ENCODE results near the gene OR7C1.
"Not testable (repeated sequence)": the region's sequence is repeated elsewhere in the genome, so short reads cannot be mapped to it uniquely, and the experiment has no call there.

Gene OR7C1

GRCh38 chr19:14785102-14785793 is 49.7 kb downstream of the OR7C1 start:
- not testable (repeated sequence) for H3K4me3 ChIP-seq (ENCODE audit: low read depth, low read length); H3K4me1 ChIP-seq (ENCODE audit: control insufficient read depth, insufficient read depth, low read length); H3K36me3 ChIP-seq (ENCODE audit: control insufficient read depth, insufficient read depth, low read length); H3K9ac ChIP-seq (ENCODE audit: low read length); H3K9me3 ChIP-seq (ENCODE audit: control insufficient read depth, insufficient read depth, low read depth, low read length); H3K27me3 ChIP-seq (ENCODE audit: control insufficient read depth, insufficient read depth, low read length); H3K27ac ChIP-seq (ENCODE audit: low read depth, low read length)

GRCh38 chr19:14784730-14785101 is 50.3 kb downstream of the OR7C1 start:
- not testable (repeated sequence) for H3K27ac ChIP-seq (ENCODE audit: low read depth, low read length); H3K9ac ChIP-seq (ENCODE audit: low read length); H3K27me3 ChIP-seq (ENCODE audit: control insufficient read depth, insufficient read depth, low read length); H3K9me3 ChIP-seq (ENCODE audit: control insufficient read depth, insufficient read depth, low read depth, low read length); H3K36me3 ChIP-seq (ENCODE audit: control insufficient read depth, insufficient read depth, low read length); H3K4me3 ChIP-seq (ENCODE audit: low read depth, low read length); H3K4me1 ChIP-seq (ENCODE audit: control insufficient read depth, insufficient read depth, low read length)

GRCh38 chr19:14783410-14783998 is 51.5 kb downstream of the OR7C1 start:
- not testable (repeated sequence) for H3K9me3 ChIP-seq (ENCODE audit: control insufficient read depth, insufficient read depth, low read depth, low read length); H3K4me1 ChIP-seq (ENCODE audit: control insufficient read depth, insufficient read depth, low read length); H3K9ac ChIP-seq (ENCODE audit: low read length); H3K36me3 ChIP-seq (ENCODE audit: control insufficient read depth, insufficient read depth, low read length); H3K27me3 ChIP-seq (ENCODE audit: control insufficient read depth, insufficient read depth, low read length); H3K4me3 ChIP-seq (ENCODE audit: low read depth, low read length); H3K27ac ChIP-seq (ENCODE audit: low read depth, low read length)

- H3K4me3 ChIP-seq (ENCODE audit: low read depth, low read length): no peak overlapping the region
- no peaks in the 10 kb centered on the region for H3K27me3 ChIP-seq (ENCODE audit: control insufficient read depth, insufficient read depth, low read length)
- no peaks in the 10 kb centered on the region for H3K36me3 ChIP-seq (ENCODE audit: control insufficient read depth, insufficient read depth, low read length)
- no peaks in the 10 kb centered on the region for H3K9me3 ChIP-seq (ENCODE audit: control insufficient read depth, insufficient read depth, low read depth, low read length)
- no peak overlapping the region for H3K9ac ChIP-seq (ENCODE audit: low read length)
- H3K4me1 ChIP-seq (ENCODE audit: control insufficient read depth, insufficient read depth, low read length): peaks cover 4% of the 10 kb centered on the region
- H3K27ac ChIP-seq (ENCODE audit: low read depth, low read length): no peak overlapping the region
Measured at GRCh38 chr19:14782626-14783409, 52.2 kb downstream of the OR7C1 start.

- H3K9me3 ChIP-seq (ENCODE audit: control insufficient read depth, insufficient read depth, low read depth, low read length); H3K4me3 ChIP-seq (ENCODE audit: low read depth, low read length); H3K4me1 ChIP-seq (ENCODE audit: control insufficient read depth, insufficient read depth, low read length); H3K27me3 ChIP-seq (ENCODE audit: control insufficient read depth, insufficient read depth, low read length); H3K27ac ChIP-seq (ENCODE audit: low read depth, low read length); H3K36me3 ChIP-seq (ENCODE audit: control insufficient read depth, insufficient read depth, low read length); H3K9ac ChIP-seq (ENCODE audit: low read length): not testable (repeated sequence)
Measured at GRCh38 chr19:14781713-14782536, 53.1 kb downstream of the OR7C1 start.

GRCh38 chr19:14780622-14781225 is 54.3 kb downstream of the OR7C1 start:
- not testable (repeated sequence) for H3K4me3 ChIP-seq (ENCODE audit: low read depth, low read length)

GRCh38 chr19:14779151-14779550 is 55.8 kb downstream of the OR7C1 start:
- no peak overlapping the region for H3K27ac ChIP-seq (ENCODE audit: low read depth, low read length)
- H3K27me3 ChIP-seq (ENCODE audit: control insufficient read depth, insufficient read depth, low read length): peaks cover 9% of the 10 kb centered on the region; the same call in 1 of the 2 replicates
- no peaks in the 10 kb centered on the region for H3K9me3 ChIP-seq (ENCODE audit: control insufficient read depth, insufficient read depth, low read depth, low read length)
- no peak overlapping the region for H3K9ac ChIP-seq (ENCODE audit: low read length)
- H3K36me3 ChIP-seq (ENCODE audit: control insufficient read depth, insufficient read depth, low read length): no peaks in the 10 kb centered on the region
- no peak overlapping the region for H3K4me3 ChIP-seq (ENCODE audit: low read depth, low read length)
- no peaks in the 10 kb centered on the region; the same call in 1 of the 2 replicates for H3K4me1 ChIP-seq (ENCODE audit: control insufficient read depth, insufficient read depth, low read length)

More at GRCh38 chr19:14780622-14781225, 54.3 kb downstream of the OR7C1 start:
- H3K4me1 ChIP-seq (ENCODE audit: control insufficient read depth, insufficient read depth, low read length); H3K36me3 ChIP-seq (ENCODE audit: control insufficient read depth, insufficient read depth, low read length); H3K27ac ChIP-seq (ENCODE audit: low read depth, low read length); H3K9ac ChIP-seq (ENCODE audit: low read length); H3K27me3 ChIP-seq (ENCODE audit: control insufficient read depth, insufficient read depth, low read length); H3K9me3 ChIP-seq (ENCODE audit: control insufficient read depth, insufficient read depth, low read depth, low read length): not testable (repeated sequence)

- not testable (repeated sequence) for H3K36me3 ChIP-seq (ENCODE audit: control insufficient read depth, insufficient read depth, low read length); H3K27me3 ChIP-seq (ENCODE audit: control insufficient read depth, insufficient read depth, low read length); H3K4me3 ChIP-seq (ENCODE audit: low read depth, low read length); H3K4me1 ChIP-seq (ENCODE audit: control insufficient read depth, insufficient read depth, low read length); H3K9ac ChIP-seq (ENCODE audit: low read length); H3K27ac ChIP-seq (ENCODE audit: low read depth, low read length); H3K9me3 ChIP-seq (ENCODE audit: control insufficient read depth, insufficient read depth, low read depth, low read length)
Measured at GRCh38 chr19:14778110-14778845, 56.7 kb downstream of the OR7C1 start, which contains the start of gene ADGRE2. Gene ADGRE2, minus strand, starts transcription at chr19:14778560. Its CDS starts 1,804 bp downstream, at chr19:14776756.

- H3K27ac ChIP-seq (ENCODE audit: low read depth, low read length); H3K9ac ChIP-seq (ENCODE audit: low read length); H3K4me1 ChIP-seq (ENCODE audit: control insufficient read depth, insufficient read depth, low read length); H3K9me3 ChIP-seq (ENCODE audit: control insufficient read depth, insufficient read depth, low read depth, low read length); H3K27me3 ChIP-seq (ENCODE audit: control insufficient read depth, insufficient read depth, low read length); H3K36me3 ChIP-seq (ENCODE audit: control insufficient read depth, insufficient read depth, low read length); H3K4me3 ChIP-seq (ENCODE audit: low read depth, low read length): not testable (repeated sequence)
Measured at GRCh38 chr19:14777645-14778044, 57.3 kb downstream of the OR7C1 start.
